Metanephros (tissue), 1 donor: ENCODE measurements around the gene MLX. TPM values are rescaled to one million over a fixed set of nuclear protein-coding genes. Genes with fewer than 3 reads are reported as not detected.

Source experiments
- total RNA-seq: library from RNA; depleted of rRNA; stranded (reverse); fragments of >200 nt; gene quantifications from one replicate; pipeline ENCODE4 v1.2.3, GENCODE V29; 2014

Gene MLX, protein sequence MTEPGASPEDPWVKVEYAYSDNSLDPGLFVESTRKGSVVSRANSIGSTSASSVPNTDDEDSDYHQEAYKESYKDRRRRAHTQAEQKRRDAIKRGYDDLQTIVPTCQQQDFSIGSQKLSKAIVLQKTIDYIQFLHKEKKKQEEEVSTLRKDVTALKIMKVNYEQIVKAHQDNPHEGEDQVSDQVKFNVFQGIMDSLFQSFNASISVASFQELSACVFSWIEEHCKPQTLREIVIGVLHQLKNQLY
- total RNA-seq, result 29.0 TPM

DNA sequence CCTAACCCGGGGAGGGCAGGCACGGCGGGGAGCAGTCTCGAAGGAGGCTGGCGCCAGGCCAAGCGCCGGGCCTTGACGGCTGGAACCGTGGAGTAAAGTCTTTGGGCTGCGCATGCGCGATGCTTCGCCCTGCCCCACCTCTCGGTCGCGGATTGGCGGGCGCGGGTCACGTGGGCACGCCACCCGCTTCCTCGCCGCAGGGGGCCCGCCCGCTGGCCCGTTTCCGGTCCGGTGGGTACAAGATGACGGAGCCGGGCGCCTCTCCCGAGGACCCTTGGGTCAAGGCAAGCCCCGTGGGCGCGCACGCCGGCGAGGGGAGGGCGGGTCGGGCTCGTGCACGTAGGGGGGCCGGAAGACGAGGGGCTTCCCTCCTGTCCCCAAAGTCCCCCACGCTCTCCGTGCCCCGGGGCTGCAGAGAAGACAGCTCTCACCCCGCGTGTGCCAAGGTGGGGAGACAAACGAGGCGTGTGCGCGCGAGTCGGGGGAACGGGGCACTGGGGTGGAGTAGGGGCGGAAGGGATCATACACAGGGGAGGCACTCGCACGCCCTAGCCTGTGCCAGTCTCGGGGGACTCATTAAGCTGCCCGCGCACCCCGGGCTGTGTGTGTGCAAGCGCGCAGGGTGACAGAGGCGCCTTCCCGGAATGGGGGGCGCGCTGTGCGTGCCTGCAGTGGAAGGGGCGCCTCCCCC is at the start of gene MLX:
TSS of gene MLX (plus strand) at position 218 of the 691 bp plus-strand sequence. CDS start at position 243, 25 bp downstream.

DNA sequence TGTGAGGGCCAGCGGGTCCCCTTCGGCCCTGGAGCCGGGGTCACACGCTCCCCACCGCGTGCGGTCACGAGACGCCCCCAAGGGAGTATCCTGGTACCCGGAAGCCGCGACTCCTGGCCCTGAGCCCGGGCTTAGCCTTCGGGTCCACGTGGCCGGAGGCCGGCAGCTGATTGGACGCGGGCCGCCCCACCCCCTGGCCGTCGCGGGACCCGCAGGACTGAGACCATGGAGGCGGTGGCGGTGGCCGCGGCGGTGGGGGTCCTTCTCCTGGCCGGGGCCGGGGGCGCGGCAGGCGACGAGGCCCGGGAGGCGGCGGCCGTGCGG is 30.9 kb upstream of the MLX start, which contains the start of gene NAGLU:
TSS of gene NAGLU (plus strand) at position 194 of the 324 bp plus-strand sequence. CDS start at position 226, 32 bp downstream.

DNA sequence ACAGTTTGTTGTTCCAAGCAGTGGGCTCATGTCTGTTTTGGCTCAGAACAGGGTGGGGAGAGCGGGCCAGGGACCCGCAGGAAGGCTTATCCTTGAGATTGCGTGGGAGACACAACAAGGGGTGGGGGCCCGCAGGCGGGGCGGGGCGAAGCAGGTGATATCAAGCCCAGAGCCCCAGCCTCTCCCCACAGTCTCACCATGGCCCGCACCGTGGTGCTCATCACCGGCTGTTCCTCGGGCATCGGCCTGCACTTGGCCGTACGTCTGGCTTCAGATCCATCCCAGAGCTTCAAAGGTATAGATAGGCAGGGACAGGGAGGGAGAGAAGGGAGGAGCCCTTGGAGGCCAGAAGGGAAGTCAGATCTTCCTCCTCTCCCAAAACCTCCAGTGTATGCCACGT is 14.2 kb upstream of the MLX start, which contains the start of gene HSD17B1:
TSS of gene HSD17B1 (plus strand) at position 188 of the 400 bp plus-strand sequence. CDS start at position 199, 11 bp downstream.

DNA sequence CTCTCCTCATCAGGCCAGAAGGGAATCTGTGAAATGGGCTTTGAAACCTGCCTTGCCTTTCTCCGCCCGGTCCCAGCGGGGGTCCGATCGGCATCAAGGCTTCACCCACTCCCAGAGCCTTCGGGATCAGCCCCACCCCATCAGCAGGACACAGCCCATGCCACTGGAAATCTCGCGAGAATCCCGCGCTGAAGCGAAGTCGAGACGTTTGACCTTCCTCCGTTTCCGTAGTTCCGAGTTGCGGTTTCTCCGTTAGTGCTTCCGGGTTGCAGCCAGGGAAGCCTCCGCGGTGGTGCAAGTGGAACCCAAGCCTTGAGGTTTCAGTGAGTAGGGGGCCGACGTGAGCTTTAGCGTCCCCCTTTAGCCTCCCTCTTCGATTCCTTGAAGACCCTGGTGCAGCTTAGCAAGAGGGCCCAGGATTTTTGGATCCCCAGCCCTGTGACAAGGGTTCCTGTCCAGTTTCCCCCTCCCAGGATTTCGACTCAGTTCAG is 5.0 kb upstream of the MLX start, which contains the start of gene COASY:
TSS of gene COASY (plus strand) at position 252 of the 491 bp plus-strand sequence. CDS start 475 bp downstream, outside the sequence.

DNA sequence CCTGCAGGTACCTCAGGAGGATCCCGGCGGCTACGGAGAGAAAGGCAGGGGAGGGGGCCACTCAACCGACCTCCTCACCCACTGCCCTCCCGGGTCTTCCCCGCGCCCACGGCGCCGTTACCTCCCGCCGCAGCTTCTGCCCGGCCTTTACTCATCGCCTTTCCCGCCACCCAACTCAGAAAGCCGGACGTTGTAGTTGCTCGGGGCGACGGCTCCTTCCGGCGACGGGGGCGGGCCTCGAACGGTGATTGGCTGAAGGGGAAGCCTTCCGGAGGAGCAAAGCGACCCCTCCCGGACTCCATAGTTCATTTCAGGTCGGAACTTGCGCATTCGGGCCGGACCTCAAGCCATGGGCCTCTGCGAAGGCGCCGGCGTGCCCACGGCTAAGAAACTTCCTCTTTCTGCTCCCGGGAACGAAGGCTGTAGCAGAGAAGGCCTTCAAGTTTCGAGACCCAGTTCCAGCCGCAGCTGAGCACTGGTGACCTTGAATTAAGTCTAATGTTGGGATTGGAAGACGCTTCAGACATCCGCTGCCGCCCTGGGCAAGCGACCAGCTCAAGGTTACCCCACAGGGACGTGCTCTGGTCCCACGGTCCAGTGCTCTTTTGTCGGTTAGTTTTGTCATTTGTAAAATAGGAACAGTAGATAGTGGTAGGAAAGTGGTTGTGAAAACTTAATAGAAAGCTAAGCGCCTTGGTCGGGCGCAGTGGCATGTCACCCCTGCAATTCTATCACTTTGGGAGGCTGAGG is 10.8 kb downstream of the MLX start, which contains the start of gene PSMC3IP:
TSS of gene PSMC3IP (minus strand) at position 198 of the 750 bp plus-strand sequence. CDS start at position 155, 43 bp downstream.

DNA sequence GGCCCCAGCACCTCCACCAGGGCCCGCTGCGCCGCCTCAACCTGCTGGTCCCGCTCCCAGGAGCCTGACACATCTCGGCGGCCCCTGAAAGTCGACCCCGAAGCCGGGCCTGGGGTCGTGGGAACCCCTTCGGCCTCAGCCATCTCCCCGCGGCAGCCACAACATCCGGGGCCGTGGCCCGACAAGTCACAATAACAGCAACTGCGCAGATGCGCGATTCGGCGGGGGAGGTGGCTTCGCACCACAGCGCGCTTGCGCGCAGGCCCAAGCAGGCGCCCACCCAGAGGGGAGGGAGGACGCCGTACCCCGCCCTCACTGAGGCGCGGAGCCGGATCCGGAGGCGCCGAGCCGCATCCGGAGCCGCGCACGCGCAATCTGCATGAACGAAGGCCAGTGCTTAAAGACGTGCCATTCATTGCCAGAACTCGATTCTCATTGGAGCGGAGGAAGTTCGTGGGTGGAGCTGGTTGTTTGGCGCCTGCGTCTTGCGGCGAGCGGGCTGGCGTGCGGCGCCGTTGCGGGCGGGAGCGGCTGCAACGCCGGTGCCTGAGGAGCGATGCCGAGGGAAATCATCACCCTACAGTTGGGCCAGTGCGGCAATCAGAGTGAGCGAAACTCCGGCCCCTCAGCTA is 42.4 kb downstream of the MLX start, which contains the start of the genes RETREG3 and TUBG1:
TSS of gene RETREG3 (minus strand) at position 193 of the 632 bp plus-strand sequence. CDS start at position 143, 50 bp downstream.
TSS of gene TUBG1 (plus strand) at position 502 of the 632 bp plus-strand sequence. CDS start at position 557, 55 bp downstream.

Other genes starting within 250 kb of the MLX start
- gene STAT3, start 178.7 kb upstream of the MLX start, total RNA-seq, result 125 TPM
- 111 TPM for gene CAVIN1, start 143.8 kb upstream of the MLX start, total RNA-seq
- gene ATP6V0A1, start 108.2 kb upstream of the MLX start, total RNA-seq, result 61.6 TPM
- 33.8 TPM for gene NAGLU, start 30.9 kb upstream of the MLX start, total RNA-seq
- gene HSD17B1, start 14.2 kb upstream of the MLX start, total RNA-seq, result 2.3 TPM
- gene COASY, start 5.0 kb upstream of the MLX start, total RNA-seq, result 31.4 TPM
- 3.2 TPM for gene PSMC3IP, start 10.6 kb downstream of the MLX start, total RNA-seq
- gene RETREG3, start 42.3 kb downstream of the MLX start, total RNA-seq, result 65.3 TPM
- 21.4 TPM for gene TUBG1, start 42.6 kb downstream of the MLX start, total RNA-seq
- gene TUBG2, start 92.2 kb downstream of the MLX start, total RNA-seq, result 25.5 TPM
- gene PLEKHH3, start 109.9 kb downstream of the MLX start, total RNA-seq, result 34.7 TPM
- gene CCR10, start 114.7 kb downstream of the MLX start, total RNA-seq, result 2.2 TPM
- 13.6 TPM for gene CNTNAP1, start 115.4 kb downstream of the MLX start, total RNA-seq
- gene EZH1, start 177.9 kb downstream of the MLX start, total RNA-seq, result 32.3 TPM
- gene RAMP2, start 194.1 kb downstream of the MLX start, total RNA-seq, result 34.9 TPM
- gene VPS25, start 206.3 kb downstream of the MLX start, total RNA-seq, result 65.6 TPM
- 11.4 TPM for gene WNK4, start 213.5 kb downstream of the MLX start, total RNA-seq
- 108 TPM for gene COA3, start 231.6 kb downstream of the MLX start, total RNA-seq
- gene CNTD1, start 231.8 kb downstream of the MLX start, total RNA-seq, result 0.18 TPM